ENCODE results near the gene ZNF227. TPM values are rescaled to one million over a fixed set of nuclear protein-coding genes. Genes with fewer than 3 reads are reported as not detected.

ZNF227 gene
- total RNA-seq, 1 experiment from 2014 or later = 25.9 TPM

DNA sequence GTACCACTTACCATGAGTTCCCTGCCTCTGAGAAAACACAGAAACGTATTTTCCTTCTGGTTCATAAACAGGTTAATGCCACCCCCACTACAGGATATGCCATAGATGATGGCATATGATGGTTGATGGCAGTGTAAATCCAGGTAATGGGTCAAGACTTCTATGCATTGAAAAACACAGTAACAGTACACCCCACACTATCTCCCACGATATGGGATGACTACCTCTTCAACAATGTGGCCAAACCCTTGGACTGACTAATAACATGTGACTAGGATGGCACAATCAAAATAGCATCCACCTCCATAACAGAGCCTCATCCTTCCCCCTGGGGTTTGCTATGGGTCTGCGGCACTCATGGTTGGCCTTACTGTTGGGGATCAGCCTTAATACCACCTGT, 70.5 kb downstream of the ZNF227 start:
- H3K27me3 ChIP-seq (replicated peaks; ENCODE audit: control insufficient read depth, insufficient read depth, low read length) = no peaks in the 10 kb centered on the region
- Mint-ChIP-seq H3K27me3 (ENCODE audit: insufficient read depth, unreplicated experiment) (no peaks in the 10 kb centered on the region), H3K36me3 (ENCODE audit: insufficient read depth, unreplicated experiment) (peaks cover 5% of the 10 kb centered on the region), H3K27ac (ENCODE audit: unreplicated experiment) (no peak overlapping the region), H3K4me1 (ENCODE audit: low read depth, unreplicated experiment) (no peaks in the 10 kb centered on the region), H3K9me3 (ENCODE audit: unreplicated experiment) (peaks cover 28% of the 10 kb centered on the region), H3K4me3 (ENCODE audit: unreplicated experiment) (no peak overlapping the region)
- BruUV-seq (replicated peaks) = no TSS peak
- no peak overlapping the region for H3K4me3 ChIP-seq (ENCODE audit: low read depth, low read length)
- CTCF ChIA-PET = no interaction called here
- POLR2A ChIA-PET = no interaction called here
- intact Hi-C loops (cut with micrococcal nuclease; ENCODE audit: unreplicated experiment) = no loop called here
- peaks cover 3% of the 10 kb centered on the region; the same call in 1 of the 2 replicates for H3K9me3 ChIP-seq
- TF ChIP-seq, protein P1, sequence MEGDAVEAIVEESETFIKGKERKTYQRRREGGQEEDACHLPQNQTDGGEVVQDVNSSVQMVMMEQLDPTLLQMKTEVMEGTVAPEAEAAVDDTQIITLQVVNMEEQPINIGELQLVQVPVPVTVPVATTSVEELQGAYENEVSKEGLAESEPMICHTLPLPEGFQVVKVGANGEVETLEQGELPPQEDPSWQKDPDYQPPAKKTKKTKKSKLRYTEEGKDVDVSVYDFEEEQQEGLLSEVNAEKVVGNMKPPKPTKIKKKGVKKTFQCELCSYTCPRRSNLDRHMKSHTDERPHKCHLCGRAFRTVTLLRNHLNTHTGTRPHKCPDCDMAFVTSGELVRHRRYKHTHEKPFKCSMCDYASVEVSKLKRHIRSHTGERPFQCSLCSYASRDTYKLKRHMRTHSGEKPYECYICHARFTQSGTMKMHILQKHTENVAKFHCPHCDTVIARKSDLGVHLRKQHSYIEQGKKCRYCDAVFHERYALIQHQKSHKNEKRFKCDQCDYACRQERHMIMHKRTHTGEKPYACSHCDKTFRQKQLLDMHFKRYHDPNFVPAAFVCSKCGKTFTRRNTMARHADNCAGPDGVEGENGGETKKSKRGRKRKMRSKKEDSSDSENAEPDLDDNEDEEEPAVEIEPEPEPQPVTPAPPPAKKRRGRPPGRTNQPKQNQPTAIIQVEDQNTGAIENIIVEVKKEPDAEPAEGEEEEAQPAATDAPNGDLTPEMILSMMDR (IDR thresholded peaks at IDR 0.05; ENCODE audit: insufficient read depth in 1 of 2, low read depth in 1 of 2, low read length in 1 of 2, severe bottlenecking in 1 of 2, unreplicated experiment in 1 of 2) = no peak
- no peak for DNase-seq
- no peaks in the 10 kb centered on the region for H3K4me1 ChIP-seq
- H3K36me3 ChIP-seq (ENCODE audit: control insufficient read depth, insufficient read depth, low read length) = no peaks in the 10 kb centered on the region

DNA sequence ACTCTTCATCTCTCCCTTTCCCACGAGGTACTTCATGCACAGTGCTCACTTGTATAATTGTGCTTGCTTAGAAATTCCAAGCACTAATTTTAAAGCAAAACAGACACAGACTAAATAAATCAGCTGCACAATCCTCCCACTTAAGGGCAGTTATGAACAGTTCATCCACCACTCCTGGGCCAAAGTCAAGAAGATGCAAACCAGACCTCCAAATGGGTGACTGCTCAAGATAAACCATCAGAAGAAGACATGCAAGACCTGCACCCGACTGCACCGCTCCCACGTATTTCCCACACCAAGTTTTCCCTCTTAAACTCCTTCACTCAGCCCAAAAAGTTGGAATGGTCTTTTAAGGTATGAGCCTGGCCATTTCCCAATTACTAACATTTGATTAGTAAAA, 72.6 kb downstream of the ZNF227 start:
- peaks cover 26% of the 10 kb centered on the region for H3K36me3 Mint-ChIP-seq (ENCODE audit: insufficient read depth, unreplicated experiment)
- CTCF ChIA-PET = no interaction called here
- peaks cover 3% of the 10 kb centered on the region; the same call in 1 of the 2 replicates for H3K9me3 ChIP-seq
- H3K9me3 Mint-ChIP-seq (ENCODE audit: unreplicated experiment) = peaks cover 20% of the 10 kb centered on the region
- H3K27ac Mint-ChIP-seq (ENCODE audit: unreplicated experiment) = no peak overlapping the region
- H3K27me3 Mint-ChIP-seq (ENCODE audit: insufficient read depth, unreplicated experiment) = no peaks in the 10 kb centered on the region
- no peaks in the 10 kb centered on the region for H3K4me1 Mint-ChIP-seq (ENCODE audit: low read depth, unreplicated experiment)
- no peak overlapping the region for H3K4me3 ChIP-seq (ENCODE audit: low read depth, low read length)
- intact Hi-C loops (cut with micrococcal nuclease; ENCODE audit: unreplicated experiment) = no loop called here
- TF ChIP-seq, protein P1 (IDR thresholded peaks at IDR 0.05; ENCODE audit: insufficient read depth in 1 of 2, low read depth in 1 of 2, low read length in 1 of 2, severe bottlenecking in 1 of 2, unreplicated experiment in 1 of 2) = no peak
- no peak for DNase-seq
- POLR2A ChIA-PET = no interaction called here
- H3K4me1 ChIP-seq = no peaks in the 10 kb centered on the region
- no TSS peak for BruUV-seq (replicated peaks)
- peaks cover 3% of the 10 kb centered on the region for H3K36me3 ChIP-seq (ENCODE audit: control insufficient read depth, insufficient read depth, low read length)
- no peaks in the 10 kb centered on the region for H3K27me3 ChIP-seq (replicated peaks; ENCODE audit: control insufficient read depth, insufficient read depth, low read length)
- no peak overlapping the region for H3K4me3 Mint-ChIP-seq (ENCODE audit: unreplicated experiment)

Other genes starting within 250 kb of the ZNF227 start
- gene ZNF155, start 228.3 kb upstream of the ZNF227 start, total RNA-seq (2022) = 9.4 and 10.3 TPM in 2 replicates
- gene ZNF230, start 209.6 kb upstream of the ZNF227 start, total RNA-seq (2022) = 5.1 and 5.5 TPM in 2 replicates
- 4.4 and 5.6 TPM in 2 replicates for gene ZNF222, start 187.2 kb upstream of the ZNF227 start, total RNA-seq (2022)
- 9.9 and 11.3 TPM in 2 replicates for gene ZNF223, start 160.5 kb upstream of the ZNF227 start, total RNA-seq (2022)
- gene ZNF284, start 140.4 kb upstream of the ZNF227 start, total RNA-seq (2022) = 2.3 and 3.6 TPM in 2 replicates
- gene ZNF224, start 118.2 kb upstream of the ZNF227 start, total RNA-seq (2022) = 24.7 and 25.9 TPM in 2 replicates
- gene ZNF225, start 99.1 kb upstream of the ZNF227 start, total RNA-seq (2022) = 4.3 and 4.8 TPM in 2 replicates
- gene ZNF234, start 71.0 kb upstream of the ZNF227 start, total RNA-seq (2022) = 9.4 and 13.3 TPM in 2 replicates
- gene ZNF226, start 47.4 kb upstream of the ZNF227 start, total RNA-seq (2022) = 27.0 and 28.0 TPM in 2 replicates
- 4.2 and 4.5 TPM in 2 replicates for gene ZNF233, start 47.4 kb downstream of the ZNF227 start, total RNA-seq (2022)
- gene ZNF235, start 92.5 kb downstream of the ZNF227 start, total RNA-seq (2022) = 9.2 and 9.5 TPM in 2 replicates
- 4.2 and 6.1 TPM in 2 replicates for gene ZNF112, start 144.1 kb downstream of the ZNF227 start, total RNA-seq (2022)
- 0.91 and 1.5 TPM in 2 replicates for gene ZNF285, start 189.1 kb downstream of the ZNF227 start, total RNA-seq (2022)
- not detected in 2 replicates for gene ZNF229, start 235.9 kb downstream of the ZNF227 start, total RNA-seq (2022)

All from Caco-2 (cell line).